GM23248 (cell line): ENCODE data around the gene OLFM1.

Experiments used
- EZH2 ChIP-seq: fragments of 200-600 bp; sonication (generic); IDR thresholded peaks from 2 replicates; pipeline ENCODE4 v1.6.1; 2018; ENCODE audit warnings: antibody characterized with exemption, mild to moderate bottlenecking; ENCODE audit not compliant: insufficient read depth, poor library complexity, severe bottlenecking
- EZH2phosphoT487 ChIP-seq: fragments of 200-600 bp; sonication (generic); IDR thresholded peaks from 2 replicates; pipeline ENCODE4 v1.6.1; 2018; ENCODE audit warnings: antibody characterized with exemption, moderate library complexity, mild to moderate bottlenecking, low read depth; ENCODE audit not compliant: insufficient read depth

DNA sequence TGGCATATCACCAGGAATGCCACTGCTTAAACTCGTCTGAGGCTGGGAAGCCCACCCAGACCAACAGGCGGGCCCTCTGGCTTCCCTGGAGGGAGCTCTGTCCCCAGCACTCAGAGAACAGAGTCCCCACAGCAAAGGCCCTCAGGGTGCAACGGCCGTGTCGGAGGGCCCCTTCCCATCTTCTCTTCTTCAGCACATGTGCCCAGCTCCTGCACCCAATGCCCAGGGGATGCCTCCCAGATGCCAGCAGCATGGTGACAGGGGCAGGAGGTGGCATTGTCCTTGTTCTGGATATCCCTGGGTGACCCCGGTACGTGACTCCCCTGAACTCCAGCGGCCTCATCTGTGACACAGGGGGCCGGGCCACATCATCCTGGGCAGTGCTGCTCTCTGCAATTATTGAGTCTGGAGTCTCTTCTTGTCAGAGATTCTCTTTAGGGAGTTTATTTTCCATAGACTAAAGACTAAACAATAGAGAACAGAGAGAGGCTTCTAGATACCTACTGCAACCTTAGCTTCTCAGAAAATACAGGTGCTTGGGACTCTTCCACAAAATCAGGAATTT is 13.6 kb upstream of the OLFM1 start:
- no peak for TF ChIP-seq EZH2
- TF ChIP-seq EZH2phosphoT487 = no peak
